ENCODE results near the gene SLC29A2. TPM values are rescaled to one million over a fixed set of nuclear protein-coding genes. Genes with fewer than 3 reads are reported as not detected.

SLC29A2 gene
- total RNA-seq, 1 donor from 2014 or later = 35.7 TPM

GRCh38 chr11:66347425-66348276 lies 23.9 kb downstream of the SLC29A2 start, which contains the start of gene B4GAT1:
Gene B4GAT1, minus strand, starts transcription at chr11:66347629. Its CDS starts 84 bp downstream, at chr11:66347545.
- Mint-ChIP-seq H3K27ac (peak within 1 kb of the TSS; percentile 96), H3K36me3 (peaks cover 2% of the 10 kb centered on the region), H3K9me3 (no peaks in the 10 kb centered on the region), H3K4me1 (peaks cover 48% of the 10 kb centered on the region), H3K27me3 (ENCODE audit: low read depth) (peaks cover 2% of the 10 kb centered on the region), H3K4me3 (peak within 1 kb of the TSS; percentile 96)
- DNase-seq (ENCODE audit: low spot score in 2 of 2, unreplicated experiment in 2 of 2) = peak; percentile 61 to 85
- TF ChIP-seq, protein P1, sequence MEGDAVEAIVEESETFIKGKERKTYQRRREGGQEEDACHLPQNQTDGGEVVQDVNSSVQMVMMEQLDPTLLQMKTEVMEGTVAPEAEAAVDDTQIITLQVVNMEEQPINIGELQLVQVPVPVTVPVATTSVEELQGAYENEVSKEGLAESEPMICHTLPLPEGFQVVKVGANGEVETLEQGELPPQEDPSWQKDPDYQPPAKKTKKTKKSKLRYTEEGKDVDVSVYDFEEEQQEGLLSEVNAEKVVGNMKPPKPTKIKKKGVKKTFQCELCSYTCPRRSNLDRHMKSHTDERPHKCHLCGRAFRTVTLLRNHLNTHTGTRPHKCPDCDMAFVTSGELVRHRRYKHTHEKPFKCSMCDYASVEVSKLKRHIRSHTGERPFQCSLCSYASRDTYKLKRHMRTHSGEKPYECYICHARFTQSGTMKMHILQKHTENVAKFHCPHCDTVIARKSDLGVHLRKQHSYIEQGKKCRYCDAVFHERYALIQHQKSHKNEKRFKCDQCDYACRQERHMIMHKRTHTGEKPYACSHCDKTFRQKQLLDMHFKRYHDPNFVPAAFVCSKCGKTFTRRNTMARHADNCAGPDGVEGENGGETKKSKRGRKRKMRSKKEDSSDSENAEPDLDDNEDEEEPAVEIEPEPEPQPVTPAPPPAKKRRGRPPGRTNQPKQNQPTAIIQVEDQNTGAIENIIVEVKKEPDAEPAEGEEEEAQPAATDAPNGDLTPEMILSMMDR (IDR thresholded peaks at IDR 0.05; ENCODE audit: unreplicated experiment) = no peak

GRCh38 chr11:66346476-66347424 lies 24.8 kb downstream of the SLC29A2 start:
- H3K27ac Mint-ChIP-seq = peak overlapping the region; percentile 67
- TF ChIP-seq, protein P1 (IDR thresholded peaks at IDR 0.05; ENCODE audit: unreplicated experiment) = no peak

DNA sequence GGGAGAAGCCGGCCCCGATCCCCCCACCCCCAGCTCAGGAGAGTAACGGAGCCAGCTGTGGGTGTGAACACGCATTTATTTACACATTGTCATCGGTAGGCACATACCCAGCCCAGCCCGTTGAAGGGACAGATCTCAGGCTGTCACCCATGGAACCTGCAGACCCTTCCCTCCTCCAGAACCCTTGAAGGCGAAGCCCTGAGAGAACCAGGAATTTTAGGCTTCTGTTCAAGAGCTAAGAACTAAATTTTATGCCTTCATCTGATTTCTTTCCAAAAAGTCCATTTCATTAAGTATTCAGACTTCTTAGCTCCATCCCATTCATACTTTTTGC lies 26.3 kb downstream of the SLC29A2 start:
- Mint-ChIP-seq H3K36me3 (peaks cover under 1% of the 10 kb centered on the region), H3K4me1 (peaks cover 48% of the 10 kb centered on the region), H3K9me3 (no peaks in the 10 kb centered on the region), H3K27me3 (ENCODE audit: low read depth) (peaks cover 2% of the 10 kb centered on the region), H3K27ac (peak overlapping the region; percentile 97), H3K4me3 (peak overlapping the region; percentile 96)
- DNase-seq (ENCODE audit: low spot score in 2 of 2, unreplicated experiment in 2 of 2) = no peak
- TF ChIP-seq, protein P1 (IDR thresholded peaks at IDR 0.05; ENCODE audit: unreplicated experiment) = no peak

More at GRCh38 chr11:66346476-66347424, 24.8 kb downstream of the SLC29A2 start:
- Mint-ChIP-seq H3K36me3 (no peaks in the 10 kb centered on the region), H3K4me1 (peaks cover 48% of the 10 kb centered on the region), H3K27me3 (ENCODE audit: low read depth) (peaks cover 2% of the 10 kb centered on the region), H3K9me3 (no peaks in the 10 kb centered on the region), H3K4me3 (peak overlapping the region; percentile 96)
- DNase-seq (ENCODE audit: low spot score in 2 of 2, unreplicated experiment in 2 of 2) = no peak

DNA sequence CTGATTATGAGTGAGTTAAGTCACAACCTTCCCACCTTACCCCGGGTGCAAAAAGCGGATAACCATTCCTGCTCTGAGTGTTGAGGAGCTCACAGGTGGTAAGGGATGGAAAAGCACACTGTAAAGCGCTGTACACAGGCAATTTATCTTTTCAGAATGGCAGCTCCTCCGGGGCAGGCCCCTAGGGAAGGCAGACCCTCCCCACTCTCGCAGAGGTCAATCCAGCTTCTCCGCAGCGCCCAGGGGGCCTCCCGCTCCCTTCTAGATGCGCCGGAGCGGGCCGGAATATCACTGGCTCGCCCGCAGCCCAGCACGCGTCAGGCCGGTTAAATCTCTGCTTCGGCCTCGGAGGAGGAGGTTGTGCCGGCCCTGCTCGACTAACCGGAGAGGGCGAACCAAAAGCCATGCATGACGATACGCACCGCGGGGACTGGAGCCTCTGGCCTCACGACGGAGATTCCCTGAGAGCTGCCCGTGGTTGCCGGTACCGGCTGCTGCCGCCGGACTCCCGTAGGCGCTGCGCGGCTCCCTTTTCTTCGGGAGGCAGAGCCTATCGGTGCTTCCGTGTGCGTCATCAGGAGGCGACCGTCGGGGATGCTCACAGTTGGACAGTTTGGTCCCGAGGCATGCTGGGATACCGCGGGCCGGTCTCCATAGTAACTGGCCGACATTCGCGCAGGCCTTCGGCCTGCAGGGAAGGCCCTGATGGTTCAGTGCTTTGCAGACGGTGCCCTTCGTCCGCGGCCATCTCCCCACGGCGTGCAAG lies 26.8 kb downstream of the SLC29A2 start, which contains the start of gene BRMS1:
BRMS1 (minus strand) TSS at position 555 of the 766 bp plus-strand sequence. CDS start 2,870 bp downstream, outside the sequence.
- Mint-ChIP-seq H3K4me3 (peak within 1 kb of the TSS; percentile 96), H3K27ac (peak within 1 kb of the TSS; percentile 97), H3K9me3 (no peaks in the 10 kb centered on the region), H3K4me1 (peaks cover 48% of the 10 kb centered on the region), H3K36me3 (peaks cover 2% of the 10 kb centered on the region), H3K27me3 (ENCODE audit: low read depth) (peaks cover 2% of the 10 kb centered on the region)
- peak; percentile 94 to 98 for DNase-seq (ENCODE audit: low spot score in 2 of 2, unreplicated experiment in 2 of 2)
- TF ChIP-seq, protein P1 (IDR thresholded peaks at IDR 0.05; ENCODE audit: unreplicated experiment) = no peak

DNA sequence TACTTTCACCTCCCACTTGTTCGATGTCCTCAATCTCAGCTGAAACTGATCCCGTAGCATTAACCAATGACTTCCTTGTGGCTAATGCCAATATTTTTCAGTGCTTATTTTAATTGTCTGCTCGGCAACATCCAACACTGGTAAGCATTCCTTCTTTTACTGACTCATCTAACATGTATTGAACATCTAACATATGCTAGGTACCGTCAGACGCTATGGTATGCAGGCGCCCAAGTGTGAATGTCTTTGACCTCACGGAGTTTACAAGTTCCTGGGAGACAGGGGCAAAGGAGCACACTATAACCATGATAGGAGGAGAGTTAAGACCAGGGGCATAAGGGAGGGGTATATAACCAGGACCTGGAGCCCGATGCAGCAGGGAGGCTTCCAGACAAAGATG lies 28.4 kb downstream of the SLC29A2 start:
- H3K9me3 Mint-ChIP-seq = no peaks in the 10 kb centered on the region
- H3K27ac Mint-ChIP-seq = no peak overlapping the region
- no peak for DNase-seq (ENCODE audit: low spot score in 2 of 2, unreplicated experiment in 2 of 2)
- peaks cover 2% of the 10 kb centered on the region for H3K36me3 Mint-ChIP-seq
- peaks cover 2% of the 10 kb centered on the region for H3K27me3 Mint-ChIP-seq (ENCODE audit: low read depth)
- H3K4me1 Mint-ChIP-seq = peaks cover 41% of the 10 kb centered on the region
- peak overlapping the region; percentile 96 for H3K4me3 Mint-ChIP-seq
- TF ChIP-seq, protein P1 (IDR thresholded peaks at IDR 0.05; ENCODE audit: unreplicated experiment) = no peak
